ENCODE measurements around the gene DNAJA3. TPM values are rescaled to one million over a fixed set of nuclear protein-coding genes. Genes with fewer than 3 reads are reported as not detected.

The DNAJA3 gene
- total RNA-seq, 2 donors from 2014 or later: 47.6 to 60.0 TPM

GRCh38 chr16:4435337-4436067 lies 9.8 kb downstream of the DNAJA3 start:
- no peak for DNase-seq (ENCODE audit: low spot score)
- intact Hi-C loops (cut with DNase I): no loop called here
- TF ChIP-seq CTCF (IDR thresholded peaks at IDR 0.05): no peak
- no peak for TF ChIP-seq POLR2A (IDR thresholded peaks at IDR 0.05)
- TF ChIP-seq POLR2AphosphoS5 (IDR thresholded peaks at IDR 0.05): no peak
- Histone ChIP-seq H3K36me3 (no peaks in the 10 kb centered on the region), H3K9me3 (no peaks in the 10 kb centered on the region), H3K4me3 (no peak overlapping the region), H3K27ac (no peak overlapping the region), H3K4me1 (replicated peaks) (no peaks in the 10 kb centered on the region), H3K27me3 (replicated peaks; ENCODE audit: insufficient read depth) (no peaks in the 10 kb centered on the region)
- 76% methylated on average over 8 of the region's 8 CpGs for WGBS

- no peak overlapping the region for H3K4me3 ChIP-seq
- no peaks in the 10 kb centered on the region for H3K27me3 ChIP-seq (replicated peaks; ENCODE audit: insufficient read depth)
- H3K4me1 ChIP-seq (replicated peaks): no peaks in the 10 kb centered on the region
- intact Hi-C loops (cut with DNase I): no loop called here
- no peaks in the 10 kb centered on the region for H3K9me3 ChIP-seq
- H3K27ac ChIP-seq: no peak overlapping the region
- H3K36me3 ChIP-seq: peaks cover 1 to 3% of the 10 kb centered on the region in 2 donors
- no peak for TF ChIP-seq POLR2A (IDR thresholded peaks at IDR 0.05)
- no peak for TF ChIP-seq CTCF (IDR thresholded peaks at IDR 0.05)
- no peak for TF ChIP-seq POLR2AphosphoS5 (IDR thresholded peaks at IDR 0.05)
- 94% methylated on average over 3 of the region's 3 CpGs for WGBS
- no peak for DNase-seq (ENCODE audit: low spot score)
Measured at GRCh38 chr16:4437366-4437765, 11.7 kb downstream of the DNAJA3 start.

GRCh38 chr16:4442371-4442770 lies 16.7 kb downstream of the DNAJA3 start:
- Histone ChIP-seq H3K27me3 (replicated peaks; ENCODE audit: insufficient read depth) (no peaks in the 10 kb centered on the region), H3K4me1 (replicated peaks) (no peaks in the 10 kb centered on the region), H3K36me3 (peaks cover 21 to 35% of the 10 kb centered on the region in 2 donors), H3K27ac (no peak overlapping the region), H3K9me3 (no peaks in the 10 kb centered on the region), H3K4me3 (no peak overlapping the region)
- 93% methylated on average over 11 of the region's 11 CpGs for WGBS
- TF ChIP-seq POLR2A (IDR thresholded peaks at IDR 0.05) (no peak), POLR2AphosphoS5 (IDR thresholded peaks at IDR 0.05) (no peak), CTCF (IDR thresholded peaks at IDR 0.05) (no peak)
- no peak for DNase-seq (ENCODE audit: low spot score)
- intact Hi-C loops (cut with DNase I): no loop called here

- Histone ChIP-seq H3K4me1 (replicated peaks) (no peaks in the 10 kb centered on the region), H3K4me3 (no peak overlapping the region), H3K27ac (no peak overlapping the region), H3K36me3 (peaks cover 21 to 38% of the 10 kb centered on the region in 2 donors), H3K27me3 (replicated peaks; ENCODE audit: insufficient read depth) (no peaks in the 10 kb centered on the region), H3K9me3 (no peaks in the 10 kb centered on the region)
- WGBS: 68% methylated on average over 5 of the region's 5 CpGs
- intact Hi-C loops (cut with DNase I): no loop called here
- DNase-seq (ENCODE audit: low spot score): no peak
- TF ChIP-seq POLR2A (IDR thresholded peaks at IDR 0.05): no peak
- no peak for TF ChIP-seq POLR2AphosphoS5 (IDR thresholded peaks at IDR 0.05)
- TF ChIP-seq CTCF (IDR thresholded peaks at IDR 0.05): no peak
Measured at GRCh38 chr16:4443271-4443670, 17.6 kb downstream of the DNAJA3 start.

- peaks cover 21 to 43% of the 10 kb centered on the region in 2 donors for H3K36me3 ChIP-seq
- no peak for TF ChIP-seq POLR2AphosphoS5 (IDR thresholded peaks at IDR 0.05)
Measured at GRCh38 chr16:4443986-4444385, 18.3 kb downstream of the DNAJA3 start.

More at GRCh38 chr16:4443986-4444385, 18.3 kb downstream of the DNAJA3 start:
- Histone ChIP-seq H3K4me1 (replicated peaks) (no peaks in the 10 kb centered on the region), H3K27ac (no peak overlapping the region), H3K27me3 (replicated peaks; ENCODE audit: insufficient read depth) (no peaks in the 10 kb centered on the region), H3K9me3 (no peaks in the 10 kb centered on the region), H3K4me3 (no peak overlapping the region)
- no peak for DNase-seq (ENCODE audit: low spot score)
- intact Hi-C loops (cut with DNase I): no loop called here
- 87% methylated on average over 4 of the region's 4 CpGs for WGBS
